Endodermal cell (in vitro differentiated cells): ENCODE results near the gene ANXA2R. TPM values are rescaled to one million over a fixed set of nuclear protein-coding genes. Genes with fewer than 3 reads are reported as not detected.
"Not testable (repeated sequence)": the region's sequence is repeated elsewhere in the genome, so short reads cannot be mapped to it uniquely, and the experiment has no call there.

Experiments used
- DNase-seq: peaks from one replicate; pipeline ENCODE4 v3.0.0-alpha.2; 2017
- H3K27ac ChIP-seq: 2 replicates; pipeline ENCODE4 v1.5.1; 2013; ENCODE audit warnings: mild to moderate bottlenecking, low read depth, low read length, moderate library complexity
- H3K27me3 ChIP-seq: 2 replicates; pipeline ENCODE4 v1.6.1; 2013; ENCODE audit warnings: mild to moderate bottlenecking, low read length, moderate library complexity; ENCODE audit not compliant: insufficient read depth, control insufficient read depth, poor library complexity, severe bottlenecking
- H3K36me3 ChIP-seq: 2 replicates; pipeline ENCODE4 v1.7.0; 2013; ENCODE audit warnings: mild to moderate bottlenecking, low read length, moderate library complexity; ENCODE audit not compliant: control insufficient read depth, insufficient read depth
- H3K4me1 ChIP-seq: one replicate; pipeline ENCODE4 v1.7.0; 2013; ENCODE audit warnings: low read length; ENCODE audit not compliant: control insufficient read depth, insufficient read depth
- H3K4me3 ChIP-seq: 2 replicates; pipeline ENCODE4 v1.5.1; 2013; ENCODE audit warnings: mild to moderate bottlenecking, low read length, moderate library complexity
- H3K9ac ChIP-seq: 2 replicates; pipeline ENCODE4 v1.6.1; 2013; ENCODE audit warnings: mild to moderate bottlenecking, low read length, moderate library complexity; ENCODE audit not compliant: poor library complexity, severe bottlenecking; ENCODE audit errors: extremely low read depth
- H3K9me3 ChIP-seq: 2 replicates; pipeline ENCODE4 v1.6.1; 2013; ENCODE audit warnings: mild to moderate bottlenecking, low read length, moderate library complexity; ENCODE audit not compliant: control insufficient read depth
- H3K27ac Mint-ChIP-seq: 2 replicates; pipeline ENCODE4 v1.8.0; 2020; ENCODE audit warnings: mixed read lengths
- H3K27me3 Mint-ChIP-seq: 2 replicates; pipeline ENCODE4 v1.8.0; 2021; ENCODE audit warnings: mild to moderate bottlenecking, mixed read lengths; ENCODE audit not compliant: insufficient read depth
- H3K36me3 Mint-ChIP-seq: 2 replicates; pipeline ENCODE4 v1.8.0; 2020; ENCODE audit warnings: low read depth, mixed read lengths
- H3K4me1 Mint-ChIP-seq: 2 replicates; pipeline ENCODE4 v1.8.0; 2020; ENCODE audit warnings: mixed read lengths
- H3K4me3 Mint-ChIP-seq: 2 replicates; pipeline ENCODE4 v1.8.0; 2020; ENCODE audit warnings: mild to moderate bottlenecking, moderate library complexity, mixed read lengths
- H3K9me3 Mint-ChIP-seq: 2 replicates; pipeline ENCODE4 v1.8.0; 2020; ENCODE audit warnings: mild to moderate bottlenecking, mixed read lengths
- WGBS, 2 experiments: methylation state at CpG; one replicate each; pipeline versions ENCODE4 v1.1.5 to v1.1.7; 2013; ENCODE audit warnings: missing lambda C conversion rate in 2 of 2, mixed read lengths in 1 of 2; ENCODE audit not compliant: insufficient coverage in 1 of 2, insufficient read length in 1 of 2; 5-methylcytosine and 5-hydroxymethylcytosine counted together
- total RNA-seq, 2 donors: library from RNA; stranded (reverse); fragmentation: NEBNext Ultra II Directional in 1 of 2; extraction: Animal tissue kit (Norgen Biotek cat#: 25700) in 1 of 2; gene quantifications; 2 replicates in 1 of 2; 3 replicates in 1 of 2; pipeline ENCODE4 v1.2.1, GENCODE V29; 2021
- TF ChIP-seq, protein P1 (sequence below): fragments of 200-600 bp; sonication (generic); conservative IDR thresholded peaks from 2 replicates; pipeline ENCODE4 v1.5.0; 2021; ENCODE audit warnings: antibody characterized with exemption, mild to moderate bottlenecking

ANXA2R gene
- total RNA-seq, 2 donors from 2014 or later, result 0.73 to 0.97 TPM

GRCh38 chr5:43074987-43075318 is 34.8 kb upstream of the ANXA2R start:
- H3K4me3 Mint-ChIP-seq, result no peak overlapping the region
- TF ChIP-seq, protein P1, sequence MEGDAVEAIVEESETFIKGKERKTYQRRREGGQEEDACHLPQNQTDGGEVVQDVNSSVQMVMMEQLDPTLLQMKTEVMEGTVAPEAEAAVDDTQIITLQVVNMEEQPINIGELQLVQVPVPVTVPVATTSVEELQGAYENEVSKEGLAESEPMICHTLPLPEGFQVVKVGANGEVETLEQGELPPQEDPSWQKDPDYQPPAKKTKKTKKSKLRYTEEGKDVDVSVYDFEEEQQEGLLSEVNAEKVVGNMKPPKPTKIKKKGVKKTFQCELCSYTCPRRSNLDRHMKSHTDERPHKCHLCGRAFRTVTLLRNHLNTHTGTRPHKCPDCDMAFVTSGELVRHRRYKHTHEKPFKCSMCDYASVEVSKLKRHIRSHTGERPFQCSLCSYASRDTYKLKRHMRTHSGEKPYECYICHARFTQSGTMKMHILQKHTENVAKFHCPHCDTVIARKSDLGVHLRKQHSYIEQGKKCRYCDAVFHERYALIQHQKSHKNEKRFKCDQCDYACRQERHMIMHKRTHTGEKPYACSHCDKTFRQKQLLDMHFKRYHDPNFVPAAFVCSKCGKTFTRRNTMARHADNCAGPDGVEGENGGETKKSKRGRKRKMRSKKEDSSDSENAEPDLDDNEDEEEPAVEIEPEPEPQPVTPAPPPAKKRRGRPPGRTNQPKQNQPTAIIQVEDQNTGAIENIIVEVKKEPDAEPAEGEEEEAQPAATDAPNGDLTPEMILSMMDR, result no peak
- no peak overlapping the region for H3K27ac Mint-ChIP-seq
- 94 to 97% methylated on average over 9 of the region's 9 CpGs for WGBS, 2 experiments
- DNase-seq, result no peak
- H3K27me3 Mint-ChIP-seq, result no peaks in the 10 kb centered on the region
- H3K36me3 Mint-ChIP-seq, result peaks cover 51% of the 10 kb centered on the region
- Histone ChIP-seq H3K4me1 (peaks cover 4% of the 10 kb centered on the region), H3K9me3 (peaks cover 10% of the 10 kb centered on the region), H3K27ac (no peak overlapping the region), H3K36me3 (peaks cover 23% of the 10 kb centered on the region), H3K27me3 (no peaks in the 10 kb centered on the region), H3K9ac (no peak overlapping the region), H3K4me3 (no peak overlapping the region)
- peaks cover 14% of the 10 kb centered on the region for H3K4me1 Mint-ChIP-seq
- peaks cover 5% of the 10 kb centered on the region for H3K9me3 Mint-ChIP-seq

DNA sequence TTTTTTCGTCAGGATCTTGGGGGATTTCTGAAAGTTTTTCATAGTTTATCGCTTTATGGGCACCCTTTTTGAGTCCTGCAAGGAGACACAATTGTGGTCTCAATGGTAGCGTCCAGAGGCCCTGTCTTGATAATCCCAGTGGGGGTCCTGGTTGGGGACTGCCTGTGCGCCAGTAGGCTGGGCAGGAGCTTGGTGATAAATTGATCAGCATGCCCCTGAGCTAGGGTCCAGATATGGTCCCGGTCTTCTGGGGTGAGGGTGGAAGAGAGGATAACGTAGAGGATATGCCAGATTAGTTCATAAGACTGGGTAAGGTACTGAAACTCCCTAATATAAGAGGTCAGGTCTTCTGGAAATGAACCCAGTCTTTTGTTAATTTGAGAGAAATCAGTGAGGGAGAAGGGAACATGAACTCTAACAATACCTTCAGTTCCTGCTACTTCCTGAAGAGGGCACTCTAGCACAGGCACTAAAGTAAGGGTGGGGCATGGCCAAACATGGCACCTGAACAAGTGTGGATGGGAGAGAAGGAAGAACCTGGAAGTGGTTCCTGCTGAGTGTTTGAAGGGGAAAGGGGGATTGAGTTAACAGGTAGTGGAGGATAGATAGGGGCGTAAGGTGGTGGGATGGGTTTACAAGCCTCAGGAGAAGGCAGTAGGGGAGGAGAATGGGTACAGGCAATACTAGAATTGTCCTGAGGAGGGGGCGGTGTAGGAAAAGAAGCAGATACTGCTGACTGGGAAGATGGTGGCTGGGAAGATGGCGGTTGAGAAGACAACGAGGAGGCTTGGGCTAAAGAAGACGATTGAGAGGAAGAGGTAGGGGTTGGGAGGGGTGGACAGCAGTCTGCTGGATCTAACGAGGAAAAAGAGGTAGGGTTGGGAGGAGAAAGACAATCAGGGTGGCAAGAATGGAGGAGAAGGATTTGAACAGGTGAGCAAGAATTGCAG is 33.8 kb upstream of the ANXA2R start:
- Histone ChIP-seq H3K9ac (no peak overlapping the region), H3K4me1 (peaks cover 4% of the 10 kb centered on the region), H3K36me3 (peaks cover 21% of the 10 kb centered on the region), H3K4me3 (no peak overlapping the region), H3K27ac (no peak overlapping the region), H3K9me3 (peaks cover 6% of the 10 kb centered on the region), H3K27me3 (no peaks in the 10 kb centered on the region)
- 94 to 100% methylated on average over 10 to 12 of the region's 12 CpGs for WGBS, 2 experiments
- H3K27ac Mint-ChIP-seq, result no peak overlapping the region
- H3K9me3 Mint-ChIP-seq, result peaks cover 5% of the 10 kb centered on the region
- DNase-seq, result peak; percentile 77
- peaks cover 14% of the 10 kb centered on the region for H3K4me1 Mint-ChIP-seq
- H3K36me3 Mint-ChIP-seq, result peaks cover 54% of the 10 kb centered on the region
- no peak overlapping the region for H3K4me3 Mint-ChIP-seq
- TF ChIP-seq, protein P1, result peak; percentile 85
- no peaks in the 10 kb centered on the region for H3K27me3 Mint-ChIP-seq

DNA sequence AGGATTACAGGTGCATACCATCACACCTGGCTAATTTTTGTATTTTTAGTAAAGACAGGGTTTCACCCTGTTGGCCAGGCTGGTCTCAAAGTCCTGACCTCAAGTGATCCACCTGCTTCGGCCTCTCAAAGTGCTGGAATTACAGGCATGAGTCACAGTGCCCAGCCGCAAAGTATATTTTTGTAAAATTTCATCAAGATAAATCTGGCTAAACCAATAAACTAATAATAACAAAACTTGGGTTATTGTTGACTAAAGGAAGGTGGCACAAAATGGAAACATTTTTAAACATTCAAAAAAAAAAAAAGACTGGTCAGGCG is 29.2 kb upstream of the ANXA2R start:
- 50 to 99% methylated on average over 1 to 3 of the region's 3 CpGs for WGBS, 2 experiments
- H3K36me3 Mint-ChIP-seq, result peaks cover 37% of the 10 kb centered on the region

More for the DNA sequence above, 29.2 kb upstream of the ANXA2R start:
- H3K9me3 Mint-ChIP-seq, H3K9ac ChIP-seq, H3K27ac ChIP-seq, H3K9me3 ChIP-seq, H3K4me1 ChIP-seq, H3K27me3 ChIP-seq, H3K27ac Mint-ChIP-seq, H3K4me3 Mint-ChIP-seq, H3K27me3 Mint-ChIP-seq, DNase-seq: not testable (repeated sequence)
- Histone ChIP-seq H3K4me3 (peak overlapping the region; percentile 95), H3K36me3 (peaks cover 16% of the 10 kb centered on the region)
- H3K4me1 Mint-ChIP-seq, result peaks cover 19% of the 10 kb centered on the region
